Kidney tubule cell (primary cell): ENCODE data around the gene SOX4.

ENCODE experiments used
- DNase-seq: peaks from one replicate; pipeline ENCODE4 v3.0.0-alpha.2; 2018; ENCODE audit warnings: low spot score

SOX4 gene

DNA sequence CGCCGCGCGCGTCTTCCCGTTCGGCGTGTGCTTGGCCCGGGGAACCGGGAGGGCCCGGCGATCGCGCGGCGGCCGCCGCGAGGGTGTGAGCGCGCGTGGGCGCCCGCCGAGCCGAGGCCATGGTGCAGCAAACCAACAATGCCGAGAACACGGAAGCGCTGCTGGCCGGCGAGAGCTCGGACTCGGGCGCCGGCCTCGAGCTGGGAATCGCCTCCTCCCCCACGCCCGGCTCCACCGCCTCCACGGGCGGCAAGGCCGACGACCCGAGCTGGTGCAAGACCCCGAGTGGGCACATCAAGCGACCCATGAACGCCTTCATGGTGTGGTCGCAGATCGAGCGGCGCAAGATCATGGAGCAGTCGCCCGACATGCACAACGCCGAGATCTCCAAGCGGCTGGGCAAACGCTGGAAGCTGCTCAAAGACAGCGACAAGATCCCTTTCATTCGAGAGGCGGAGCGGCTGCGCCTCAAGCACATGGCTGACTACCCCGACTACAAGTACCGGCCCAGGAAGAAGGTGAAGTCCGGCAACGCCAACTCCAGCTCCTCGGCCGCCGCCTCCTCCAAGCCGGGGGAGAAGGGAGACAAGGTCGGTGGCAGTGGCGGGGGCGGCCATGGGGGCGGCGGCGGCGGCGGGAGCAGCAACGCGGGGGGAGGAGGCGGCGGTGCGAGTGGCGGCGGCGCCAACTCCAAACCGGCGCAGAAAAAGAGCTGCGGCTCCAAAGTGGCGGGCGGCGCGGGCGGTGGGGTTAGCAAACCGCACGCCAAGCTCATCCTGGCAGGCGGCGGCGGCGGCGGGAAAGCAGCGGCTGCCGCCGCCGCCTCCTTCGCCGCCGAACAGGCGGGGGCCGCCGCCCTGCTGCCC lies 1.1 kb downstream of the SOX4 start:
- DNase-seq, result peak; percentile 53

DNA sequence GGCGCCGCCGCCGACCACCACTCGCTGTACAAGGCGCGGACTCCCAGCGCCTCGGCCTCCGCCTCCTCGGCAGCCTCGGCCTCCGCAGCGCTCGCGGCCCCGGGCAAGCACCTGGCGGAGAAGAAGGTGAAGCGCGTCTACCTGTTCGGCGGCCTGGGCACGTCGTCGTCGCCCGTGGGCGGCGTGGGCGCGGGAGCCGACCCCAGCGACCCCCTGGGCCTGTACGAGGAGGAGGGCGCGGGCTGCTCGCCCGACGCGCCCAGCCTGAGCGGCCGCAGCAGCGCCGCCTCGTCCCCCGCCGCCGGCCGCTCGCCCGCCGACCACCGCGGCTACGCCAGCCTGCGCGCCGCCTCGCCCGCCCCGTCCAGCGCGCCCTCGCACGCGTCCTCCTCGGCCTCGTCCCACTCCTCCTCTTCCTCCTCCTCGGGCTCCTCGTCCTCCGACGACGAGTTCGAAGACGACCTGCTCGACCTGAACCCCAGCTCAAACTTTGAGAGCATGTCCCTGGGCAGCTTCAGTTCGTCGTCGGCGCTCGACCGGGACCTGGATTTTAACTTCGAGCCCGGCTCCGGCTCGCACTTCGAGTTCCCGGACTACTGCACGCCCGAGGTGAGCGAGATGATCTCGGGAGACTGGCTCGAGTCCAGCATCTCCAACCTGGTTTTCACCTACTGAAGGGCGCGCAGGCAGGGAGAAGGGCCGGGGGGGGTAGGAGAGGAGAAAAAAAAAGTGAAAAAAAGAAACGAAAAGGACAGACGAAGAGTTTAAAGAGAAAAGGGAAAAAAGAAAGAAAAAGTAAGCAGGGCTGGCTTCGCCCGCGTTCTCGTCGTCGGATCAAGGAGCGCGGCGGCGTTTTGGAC lies 2.0 kb downstream of the SOX4 start:
- DNase-seq, result peak; percentile 45

DNA sequence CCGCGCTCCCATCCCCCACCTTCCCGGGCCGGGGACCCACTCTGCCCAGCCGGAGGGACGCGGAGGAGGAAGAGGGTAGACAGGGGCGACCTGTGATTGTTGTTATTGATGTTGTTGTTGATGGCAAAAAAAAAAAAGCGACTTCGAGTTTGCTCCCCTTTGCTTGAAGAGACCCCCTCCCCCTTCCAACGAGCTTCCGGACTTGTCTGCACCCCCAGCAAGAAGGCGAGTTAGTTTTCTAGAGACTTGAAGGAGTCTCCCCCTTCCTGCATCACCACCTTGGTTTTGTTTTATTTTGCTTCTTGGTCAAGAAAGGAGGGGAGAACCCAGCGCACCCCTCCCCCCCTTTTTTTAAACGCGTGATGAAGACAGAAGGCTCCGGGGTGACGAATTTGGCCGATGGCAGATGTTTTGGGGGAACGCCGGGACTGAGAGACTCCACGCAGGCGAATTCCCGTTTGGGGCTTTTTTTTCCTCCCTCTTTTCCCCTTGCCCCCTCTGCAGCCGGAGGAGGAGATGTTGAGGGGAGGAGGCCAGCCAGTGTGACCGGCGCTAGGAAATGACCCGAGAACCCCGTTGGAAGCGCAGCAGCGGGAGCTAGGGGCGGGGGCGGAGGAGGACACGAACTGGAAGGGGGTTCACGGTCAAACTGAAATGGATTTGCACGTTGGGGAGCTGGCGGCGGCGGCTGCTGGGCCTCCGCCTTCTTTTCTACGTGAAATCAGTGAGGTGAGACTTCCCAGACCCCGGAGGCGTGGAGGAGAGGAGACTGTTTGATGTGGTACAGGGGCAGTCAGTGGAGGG lies 2.8 kb downstream of the SOX4 start:
- DNase-seq, result peak; percentile 86

DNA sequence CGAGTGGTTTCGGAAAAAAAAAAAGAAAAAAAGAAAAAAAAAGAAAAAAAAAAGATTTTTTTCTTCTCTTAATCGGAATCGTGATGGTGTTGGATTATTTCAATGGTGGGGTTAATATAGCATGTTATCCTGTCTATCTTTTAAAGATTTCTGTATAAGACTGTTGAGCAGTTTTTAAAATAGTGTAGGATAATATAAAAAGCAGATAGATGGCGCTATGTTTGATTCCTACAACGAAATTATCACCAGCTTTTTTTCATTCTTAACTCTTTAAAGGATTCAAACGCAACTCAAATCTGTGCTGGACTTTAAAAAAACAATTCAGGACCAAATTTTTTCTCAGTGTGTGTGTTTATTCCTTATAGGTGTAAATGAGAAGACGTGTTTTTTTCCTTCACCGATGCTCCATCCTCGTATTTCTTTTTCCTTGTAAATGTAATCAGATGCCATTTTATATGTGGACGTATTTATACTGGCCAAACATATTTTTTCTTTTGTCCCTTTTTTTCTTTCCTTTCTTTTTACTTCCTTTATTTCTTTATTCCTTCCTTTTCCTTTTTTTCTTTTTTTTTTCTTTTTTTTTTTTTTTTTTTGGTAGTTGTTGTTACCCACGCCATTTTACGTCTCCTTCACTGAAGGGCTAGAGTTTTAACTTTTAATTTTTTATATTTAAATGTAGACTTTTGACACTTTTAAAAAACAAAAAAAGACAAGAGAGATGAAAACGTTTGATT lies 3.6 kb downstream of the SOX4 start:
- DNase-seq, result no peak

DNA sequence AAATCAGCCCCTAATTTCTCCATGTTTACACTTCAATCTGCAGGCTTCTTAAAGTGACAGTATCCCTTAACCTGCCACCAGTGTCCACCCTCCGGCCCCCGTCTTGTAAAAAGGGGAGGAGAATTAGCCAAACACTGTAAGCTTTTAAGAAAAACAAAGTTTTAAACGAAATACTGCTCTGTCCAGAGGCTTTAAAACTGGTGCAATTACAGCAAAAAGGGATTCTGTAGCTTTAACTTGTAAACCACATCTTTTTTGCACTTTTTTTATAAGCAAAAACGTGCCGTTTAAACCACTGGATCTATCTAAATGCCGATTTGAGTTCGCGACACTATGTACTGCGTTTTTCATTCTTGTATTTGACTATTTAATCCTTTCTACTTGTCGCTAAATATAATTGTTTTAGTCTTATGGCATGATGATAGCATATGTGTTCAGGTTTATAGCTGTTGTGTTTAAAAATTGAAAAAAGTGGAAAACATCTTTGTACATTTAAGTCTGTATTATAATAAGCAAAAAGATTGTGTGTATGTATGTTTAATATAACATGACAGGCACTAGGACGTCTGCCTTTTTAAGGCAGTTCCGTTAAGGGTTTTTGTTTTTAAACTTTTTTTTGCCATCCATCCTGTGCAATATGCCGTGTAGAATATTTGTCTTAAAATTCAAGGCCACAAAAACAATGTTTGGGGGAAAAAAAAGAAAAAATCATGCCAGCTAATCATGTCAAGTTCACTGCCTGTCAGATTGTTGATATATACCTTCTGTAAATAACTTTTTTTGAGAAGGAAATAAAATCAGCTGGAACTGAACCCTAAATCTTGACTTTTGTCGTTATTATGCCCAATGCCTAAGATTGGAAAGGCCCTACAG lies 4.5 kb downstream of the SOX4 start:
- peak; percentile 36 for DNase-seq

DNA sequence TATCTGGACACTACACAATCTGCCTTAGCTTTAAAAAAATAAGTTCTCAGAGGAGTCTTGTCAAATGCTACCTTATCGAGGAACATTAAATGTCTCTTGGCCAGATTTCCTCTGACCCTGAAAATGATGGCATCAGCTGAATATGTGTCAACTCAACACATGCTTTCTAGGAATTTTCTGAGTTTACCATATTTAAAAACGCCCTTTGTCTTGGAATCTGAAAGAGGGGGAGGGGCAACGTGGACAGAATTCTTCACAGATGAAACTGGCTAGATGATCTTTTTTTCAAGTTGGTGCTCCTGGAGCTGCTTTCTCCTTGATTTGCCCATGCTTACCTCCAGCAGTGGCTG lies 5.1 kb downstream of the SOX4 start:
- peak; percentile 67 for DNase-seq

DNA sequence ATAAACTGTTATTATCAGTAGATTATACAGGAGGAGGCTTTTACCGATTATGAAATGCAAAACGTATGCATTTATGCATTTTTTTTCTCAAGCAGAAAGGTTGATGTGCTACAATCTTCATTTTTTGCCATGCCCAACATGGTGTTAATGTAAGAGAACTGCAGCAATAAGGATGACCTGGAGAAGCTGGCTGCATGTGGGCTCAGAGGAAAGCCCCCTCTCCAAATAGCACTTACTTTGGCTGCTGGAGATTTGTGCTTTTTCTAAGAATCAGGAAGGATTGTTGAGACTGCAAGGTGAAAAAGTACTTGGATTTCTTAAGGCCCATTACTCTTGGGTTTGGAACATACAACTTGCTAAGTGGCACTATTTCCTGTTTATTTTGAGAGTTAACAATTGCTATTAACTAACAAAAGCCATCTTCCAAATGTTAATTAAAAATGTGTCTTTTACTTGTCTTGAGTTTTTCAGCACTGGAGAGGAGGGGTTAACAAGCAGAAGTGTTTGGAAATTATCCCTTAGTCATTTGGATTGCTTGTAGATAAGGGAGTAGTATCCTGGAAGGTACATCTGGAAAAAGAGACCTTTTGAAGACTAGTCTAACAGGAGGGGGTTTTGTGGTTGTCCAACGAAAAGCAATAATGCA lies 5.6 kb downstream of the SOX4 start:
- no peak for DNase-seq

DNA sequence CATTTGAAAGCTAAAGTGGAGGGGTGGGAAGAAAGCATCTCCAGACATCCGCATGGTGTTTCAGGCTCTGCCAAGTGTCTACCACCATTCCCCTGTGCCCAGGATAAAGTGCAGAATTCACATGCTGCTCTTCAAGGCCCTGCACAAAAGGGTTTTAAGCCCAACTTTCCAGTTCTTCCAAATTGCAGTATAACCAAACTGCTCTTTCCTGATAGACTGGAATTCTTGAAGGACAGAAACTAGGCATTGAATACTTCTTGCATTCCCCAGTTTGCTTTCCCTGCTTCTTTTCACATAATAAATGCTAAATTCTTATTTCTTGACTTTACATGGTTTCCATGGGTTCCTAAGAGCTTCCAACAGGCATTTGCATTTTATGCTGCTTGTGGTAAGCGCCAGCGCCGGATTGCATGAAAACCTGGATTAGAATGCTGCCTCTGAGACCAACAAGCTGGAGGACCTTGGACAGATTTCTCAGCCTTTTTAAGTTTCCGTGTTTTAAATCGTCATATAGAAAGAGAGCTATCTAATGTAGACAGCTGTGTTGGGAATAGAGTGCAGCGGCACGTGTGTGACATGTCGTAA lies 7.9 kb downstream of the SOX4 start:
- DNase-seq, result peak; percentile 43

DNA sequence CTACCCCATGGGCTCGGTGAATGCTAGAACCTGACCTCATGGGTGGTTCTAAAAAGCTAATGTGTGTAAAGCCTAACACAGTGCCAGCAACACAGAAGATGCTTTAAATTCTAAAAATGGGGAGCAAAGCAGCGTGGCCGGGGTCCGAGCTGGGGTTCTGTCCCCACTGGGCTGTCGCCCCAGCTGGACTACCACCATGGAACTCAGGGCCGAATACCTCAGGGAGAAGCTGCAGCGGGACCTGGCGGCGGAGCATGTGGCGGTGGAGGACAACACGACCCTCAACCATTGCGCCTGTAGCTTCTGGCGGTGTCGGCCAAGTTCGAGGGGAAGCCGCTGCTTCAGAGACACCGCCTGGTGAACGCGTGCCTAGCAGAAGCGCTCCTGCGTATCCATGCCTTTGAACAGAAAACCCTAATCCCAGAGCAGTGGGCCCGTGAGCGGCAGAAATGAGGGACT lies 8.4 kb downstream of the SOX4 start:
- DNase-seq, result peak; percentile 28

DNA sequence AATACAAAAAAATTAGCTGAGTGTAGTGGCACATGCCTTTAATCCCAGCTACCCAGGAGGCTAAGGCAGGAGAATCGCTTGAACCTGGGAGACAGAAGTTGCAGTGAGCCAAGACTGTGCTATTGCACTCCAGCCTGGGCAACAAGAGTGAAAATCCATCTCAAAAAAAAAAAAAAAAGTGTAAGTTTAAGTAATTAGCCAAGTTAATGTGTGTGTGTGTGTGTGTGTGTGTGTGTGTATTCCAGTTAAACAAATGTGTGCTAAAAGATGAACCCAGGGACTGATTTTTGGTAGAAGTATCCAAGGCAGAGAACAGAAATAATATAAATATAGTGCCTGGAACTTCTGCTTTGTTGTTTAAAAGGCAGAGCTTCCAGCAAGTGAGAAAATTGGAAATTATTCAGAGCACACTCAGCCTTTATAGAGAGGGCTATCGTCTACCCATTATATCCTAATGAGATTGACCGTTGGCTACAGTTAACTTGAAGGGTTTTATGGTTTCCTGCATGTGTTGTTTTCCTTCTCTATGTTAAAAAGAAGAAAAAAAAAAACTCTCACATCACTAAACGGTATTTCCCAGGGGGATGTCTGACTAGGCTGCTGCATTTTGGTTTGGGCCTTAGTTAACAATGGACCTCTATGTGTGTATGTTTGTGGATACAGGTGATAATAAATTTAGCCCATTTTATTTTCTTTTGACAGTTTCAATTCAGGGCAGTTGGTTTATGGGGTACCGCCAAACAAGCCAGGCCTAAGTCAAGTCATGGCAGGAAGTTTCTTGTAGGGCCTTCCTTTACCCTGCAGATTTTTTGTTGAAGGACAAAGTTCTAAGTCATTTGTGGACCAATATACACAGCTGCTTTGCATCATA lies 9.8 kb downstream of the SOX4 start:
- DNase-seq, result peak; percentile 20

DNA sequence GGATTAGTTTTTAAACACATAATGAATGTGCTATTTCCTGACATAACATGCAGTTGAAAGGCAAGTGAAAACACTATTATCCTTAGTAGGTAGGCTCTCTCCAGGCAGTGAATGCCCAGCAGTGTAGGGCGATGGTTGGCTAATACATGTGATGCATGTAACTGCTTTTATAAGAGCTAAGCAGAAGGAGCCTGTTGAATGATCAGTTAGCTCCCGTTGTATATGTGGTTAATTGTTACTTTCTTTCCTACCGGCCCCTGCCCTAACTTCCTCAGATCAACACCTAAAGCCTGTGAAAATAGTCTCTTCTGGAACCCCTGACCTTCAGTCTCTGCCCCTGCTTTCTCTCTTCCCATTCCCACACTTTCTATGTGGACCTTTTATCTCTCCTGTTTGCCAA lies 10.5 kb downstream of the SOX4 start:
- DNase-seq, result no peak

DNA sequence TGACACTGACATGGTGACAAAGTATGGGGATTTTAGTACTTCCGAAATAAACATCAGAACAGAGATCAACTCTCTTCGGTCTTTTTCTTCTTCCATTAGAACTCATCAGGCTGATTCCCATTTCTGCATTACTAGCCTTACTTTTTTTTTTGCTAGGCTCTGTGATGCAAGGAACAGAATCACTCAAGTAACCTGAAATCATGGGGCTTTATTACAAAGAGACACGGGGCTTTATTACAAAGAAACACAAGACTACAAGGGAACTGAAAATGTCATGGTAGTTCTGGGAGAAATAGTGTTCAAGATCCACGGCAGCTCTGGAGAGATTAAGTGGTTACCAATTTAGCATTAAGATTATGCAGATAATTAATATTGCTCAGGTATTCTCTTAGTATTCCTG lies 11.6 kb downstream of the SOX4 start:
- DNase-seq, result no peak

DNA sequence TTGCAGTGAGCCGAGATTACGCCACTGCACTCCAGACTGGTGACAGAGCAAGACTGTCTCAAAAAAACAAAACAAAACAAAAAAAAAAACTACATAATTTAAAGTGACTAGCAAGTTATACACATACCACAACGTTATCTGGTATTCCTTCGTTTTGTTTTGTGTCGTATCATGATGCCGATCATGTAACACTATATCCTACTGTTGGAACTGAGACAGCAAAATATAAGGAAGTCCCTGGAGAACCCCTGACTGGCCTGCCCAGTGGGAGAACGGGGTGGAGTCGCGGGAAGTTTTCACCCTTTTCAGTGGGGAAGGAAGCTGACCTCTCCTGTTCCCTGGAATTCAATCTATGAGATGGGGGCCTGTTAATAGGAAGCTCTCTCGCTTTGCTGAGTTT lies 15.1 kb downstream of the SOX4 start:
- DNase-seq, result no peak

DNA sequence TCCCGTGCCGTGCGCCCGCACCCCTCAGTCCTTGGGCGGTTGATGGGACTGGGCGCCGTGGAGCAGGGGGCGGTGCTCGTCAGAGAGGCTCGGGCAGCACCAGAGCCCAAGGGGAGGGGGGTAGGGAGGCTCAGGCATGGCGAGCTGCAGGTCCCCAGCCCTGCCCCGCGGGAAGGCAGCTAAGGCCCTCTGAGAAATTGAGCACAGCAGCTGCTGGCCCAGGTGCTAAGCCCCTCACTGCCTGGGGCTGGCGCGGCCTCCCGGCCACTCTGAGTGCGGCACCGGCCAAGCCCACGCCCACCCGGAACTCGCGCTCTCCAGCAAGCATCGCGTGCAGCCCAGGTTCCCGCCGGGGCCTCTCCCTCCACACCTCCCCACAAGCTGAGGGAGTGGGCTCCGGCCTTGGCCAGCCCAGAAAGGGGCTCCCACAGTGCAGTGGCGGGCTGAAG lies 16.4 kb downstream of the SOX4 start:
- no peak for DNase-seq

DNA sequence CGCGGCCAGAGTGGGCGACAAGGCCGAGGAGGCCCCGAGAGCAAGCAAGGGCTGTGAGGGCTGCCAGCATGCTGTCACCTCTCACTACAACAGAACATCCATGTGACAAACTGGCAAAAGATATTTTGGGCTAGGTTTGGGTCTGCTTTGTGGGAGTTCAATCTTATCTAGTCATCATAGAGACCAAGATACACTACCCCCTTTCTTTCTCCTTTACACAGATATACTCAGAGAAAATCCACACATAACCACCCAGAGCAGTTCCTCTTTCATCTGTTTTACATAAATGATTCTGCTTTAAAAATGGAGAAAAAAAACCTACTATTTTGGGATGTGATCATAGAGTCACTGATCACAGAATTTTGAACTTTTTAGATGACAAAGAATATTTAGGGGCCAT lies 16.8 kb downstream of the SOX4 start:
- DNase-seq, result no peak

DNA sequence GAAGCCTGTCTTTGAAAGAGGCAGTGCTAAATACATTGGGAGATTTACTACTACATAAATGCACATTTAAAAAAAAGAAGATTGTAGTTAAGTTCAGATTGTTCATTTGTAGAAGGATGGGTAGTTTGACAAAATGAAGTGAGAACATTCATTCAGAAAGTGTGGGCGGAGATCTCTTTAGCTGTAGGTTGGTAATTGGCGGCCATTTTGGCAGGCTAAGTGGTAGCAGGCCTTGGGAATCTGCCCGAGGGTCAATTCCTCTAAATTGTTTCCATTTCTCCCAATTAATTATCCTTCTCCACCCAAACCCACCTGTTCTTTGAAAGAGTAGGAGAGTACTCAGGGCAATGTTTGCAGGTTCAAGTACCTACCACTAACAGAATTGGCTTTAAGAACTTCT lies 17.9 kb downstream of the SOX4 start:
- DNase-seq, result no peak

DNA sequence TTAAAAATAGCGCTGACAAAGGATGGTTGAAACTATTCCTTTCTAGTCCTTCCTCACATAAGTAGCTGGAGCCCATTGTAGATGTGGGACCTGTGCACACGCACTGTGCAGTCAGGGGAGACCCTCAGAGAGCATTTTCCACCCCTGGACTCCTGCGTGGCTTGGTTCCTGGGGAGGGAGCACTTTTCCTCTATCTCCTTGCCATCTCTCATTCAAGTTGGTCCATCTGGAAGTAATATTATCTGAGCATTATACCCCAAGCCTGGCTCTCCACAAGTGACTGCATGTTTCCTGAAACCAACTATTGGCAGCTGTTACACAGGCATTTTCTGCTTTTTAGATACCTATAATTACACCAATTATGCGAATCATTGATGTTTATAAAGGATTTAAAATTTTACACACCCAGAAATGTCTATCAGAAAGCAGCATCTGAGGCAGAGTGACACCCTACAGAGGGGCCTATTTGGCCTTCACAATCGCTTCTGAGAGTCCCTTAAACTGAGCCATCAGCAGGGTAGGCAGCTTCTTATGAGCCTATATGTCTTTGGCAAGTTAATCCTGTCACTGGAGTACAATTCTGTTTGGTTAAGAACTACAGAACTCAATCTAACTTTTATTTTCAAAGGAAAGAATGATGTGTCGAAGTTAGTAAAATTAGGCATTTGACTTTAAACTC lies 18.7 kb downstream of the SOX4 start:
- no peak for DNase-seq

DNA sequence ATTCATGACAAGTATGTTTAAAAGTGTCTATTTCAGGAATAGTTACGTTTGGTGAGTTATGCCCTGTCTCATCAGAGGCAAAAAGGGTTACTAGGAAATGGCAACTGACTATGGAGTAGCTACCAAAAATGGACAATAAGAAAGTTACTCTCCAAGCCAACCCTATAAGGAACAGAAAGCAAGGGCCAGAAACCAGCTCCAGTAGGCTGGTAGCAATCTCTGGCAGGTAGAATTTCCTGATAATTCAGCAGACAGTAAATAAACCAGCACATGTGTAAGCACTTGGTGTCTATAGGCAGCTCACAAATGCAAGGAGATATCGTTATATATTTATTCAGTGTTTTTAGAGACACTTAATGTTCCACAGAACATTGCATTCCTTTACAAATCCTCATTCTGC lies 20.3 kb downstream of the SOX4 start:
- DNase-seq, result no peak
